Measurements from ENCODE around the gene PCDHGA9.
A peak's percentile ranks its signal among the peaks of the same experiment; 100 is the strongest.
"Not testable (repeated sequence)": the region's sequence is repeated elsewhere in the genome, so short reads cannot be mapped to it uniquely, and the experiment has no call there.

The PCDHGA9 gene

DNA sequence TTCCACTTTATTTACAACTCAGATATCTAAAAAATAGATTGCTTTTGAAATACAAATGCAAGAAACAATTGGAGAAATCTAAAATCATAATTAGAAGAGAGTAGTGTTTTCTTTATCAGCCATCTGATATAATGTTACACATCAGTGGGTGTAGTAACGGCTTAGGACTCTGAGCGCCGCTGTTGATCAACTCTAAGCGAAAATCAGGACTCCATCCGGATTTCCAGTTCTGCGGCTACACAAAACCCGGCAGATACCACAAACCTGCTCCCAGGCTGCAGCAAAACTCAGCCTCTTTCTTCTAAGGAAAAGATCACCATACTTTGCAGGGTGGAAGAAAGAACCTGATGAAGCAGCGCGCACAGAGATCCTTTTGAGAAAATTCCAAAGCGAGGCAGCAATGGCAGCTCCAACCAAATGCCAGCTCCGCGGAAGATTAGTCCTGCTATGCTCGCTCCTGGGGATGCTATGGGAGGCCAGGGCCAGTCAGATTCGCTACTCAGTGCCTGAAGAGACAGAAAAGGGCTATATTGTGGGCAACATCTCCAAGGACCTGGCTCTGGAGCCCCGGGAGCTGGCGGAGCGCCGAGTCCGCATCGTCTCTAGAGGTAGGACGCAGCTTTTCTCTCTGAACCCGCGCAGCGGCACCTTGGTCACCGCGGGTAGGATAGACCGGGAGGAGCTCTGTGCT is at the start of gene PCDHGA9:
PCDHGA9 (plus strand) TSS at position 226 of the 691 bp plus-strand sequence; CDS start at position 401, 175 bp downstream.
- peak; percentile 31 for DNase-seq (ENCODE audit: low spot score)

DNA sequence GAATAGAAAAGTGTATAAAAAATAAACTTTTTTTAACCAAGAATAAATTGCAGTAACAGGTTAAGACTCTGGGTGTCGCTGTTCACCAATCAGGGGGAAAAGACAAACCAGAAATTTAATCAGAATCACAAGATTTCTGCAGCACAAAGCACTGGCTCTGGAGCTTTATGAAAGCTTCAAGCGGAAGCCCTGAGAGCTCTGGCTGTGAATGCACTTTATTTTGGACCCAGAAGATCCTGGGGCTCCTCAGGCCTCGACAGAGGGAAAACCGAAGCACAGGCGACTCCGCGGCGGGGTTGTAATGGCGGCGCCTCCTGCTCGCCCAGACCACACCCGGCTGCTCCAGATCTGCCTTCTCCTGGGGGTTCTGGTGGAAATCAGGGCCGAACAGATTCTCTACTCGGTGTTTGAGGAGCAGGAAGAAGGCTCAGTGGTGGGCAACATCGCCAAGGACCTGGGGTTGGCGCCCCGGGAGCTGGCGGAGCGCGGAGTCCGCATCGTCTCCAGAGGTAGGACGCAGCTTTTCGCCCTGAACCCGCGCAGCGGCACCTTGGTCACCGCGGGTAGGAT is 47.6 kb upstream of the PCDHGA9 start, which contains the start of gene PCDHGA4:
PCDHGA4 (plus strand) TSS at position 122 of the 570 bp plus-strand sequence; CDS start at position 209, 87 bp downstream.
- no peak for DNase-seq (ENCODE audit: low spot score)

DNA sequence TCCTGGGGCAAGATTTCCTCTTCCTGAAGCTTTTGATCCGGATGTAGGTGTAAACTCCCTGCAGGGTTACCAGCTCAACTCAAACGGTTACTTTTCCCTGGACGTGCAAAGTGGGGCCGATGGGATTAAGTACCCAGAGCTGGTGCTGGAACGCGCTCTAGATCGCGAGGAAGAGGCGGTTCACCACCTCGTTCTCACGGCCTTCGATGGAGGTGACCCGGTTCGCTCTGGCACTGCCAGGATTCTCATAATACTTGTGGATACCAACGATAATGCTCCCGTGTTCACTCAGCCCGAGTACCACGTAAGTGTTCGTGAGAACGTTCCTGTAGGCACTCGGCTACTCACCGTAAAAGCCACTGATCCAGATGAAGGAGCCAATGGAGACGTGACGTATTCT is 46.9 kb upstream of the PCDHGA9 start:
- no peak for DNase-seq (ENCODE audit: low spot score)

- no peak for DNase-seq (ENCODE audit: low spot score)
These were observed 46.4 kb upstream of the PCDHGA9 start for GRCh38 chr5:141356133-141356532.

GRCh38 chr5:141356950-141357349 is 45.6 kb upstream of the PCDHGA9 start:
- no peak for DNase-seq (ENCODE audit: low spot score)

GRCh38 chr5:141359790-141360426 is 42.7 kb upstream of the PCDHGA9 start, which contains the start of gene PCDHGB2:
PCDHGB2 (plus strand) TSS chr5:141359994; CDS start chr5:141360136, 142 bp downstream.
- peak; percentile 58 for DNase-seq (ENCODE audit: low spot score)

DNA sequence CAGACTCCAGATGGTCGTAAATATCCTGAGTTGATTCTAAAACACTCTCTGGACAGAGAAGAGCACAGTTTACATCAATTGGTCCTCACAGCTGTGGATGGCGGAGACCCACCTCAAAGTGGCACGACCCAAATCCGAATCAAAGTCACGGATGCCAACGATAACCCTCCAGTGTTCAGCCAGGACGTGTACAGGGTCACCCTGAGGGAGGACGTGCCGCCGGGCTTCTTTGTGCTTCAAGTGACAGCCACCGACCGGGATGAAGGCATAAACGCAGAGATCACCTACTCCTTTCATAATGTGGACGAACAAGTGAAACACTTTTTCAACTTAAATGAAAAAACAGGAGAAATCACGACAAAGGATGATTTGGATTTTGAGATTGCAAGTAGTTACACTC is 41.9 kb upstream of the PCDHGA9 start:
- no peak for DNase-seq (ENCODE audit: low spot score)

GRCh38 chr5:141362719-141363118 is 39.9 kb upstream of the PCDHGA9 start:
- no peak for DNase-seq (ENCODE audit: low spot score)

DNA sequence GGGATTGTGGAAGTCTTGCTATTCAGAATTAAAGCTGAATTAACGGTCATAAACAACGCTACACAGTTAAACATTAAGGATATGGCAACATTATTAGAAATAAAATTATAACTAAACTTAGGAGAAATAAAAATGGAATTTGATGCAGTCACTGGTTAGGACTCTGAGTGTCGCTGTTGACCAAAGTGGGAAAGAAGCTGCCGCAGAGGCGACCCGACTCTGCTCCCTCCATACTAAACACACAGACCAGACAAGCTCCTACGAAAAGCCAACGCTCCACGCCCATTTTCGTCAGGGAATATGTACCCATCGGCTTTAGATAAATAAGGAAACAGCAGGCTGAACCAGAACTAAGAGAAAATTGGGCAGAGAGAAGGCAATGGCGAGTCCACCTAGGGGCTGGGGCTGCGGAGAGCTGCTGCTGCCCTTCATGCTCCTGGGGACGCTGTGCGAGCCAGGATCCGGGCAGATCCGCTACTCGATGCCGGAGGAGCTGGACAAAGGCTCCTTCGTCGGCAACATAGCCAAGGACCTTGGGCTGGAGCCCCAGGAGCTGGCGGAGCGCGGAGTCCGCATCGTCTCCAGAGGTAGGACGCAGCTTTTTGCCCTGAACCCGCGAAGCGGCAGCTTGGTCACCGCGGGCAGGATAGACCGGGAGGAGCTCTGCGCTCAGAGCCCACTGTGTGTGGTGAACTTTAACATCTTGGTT is 38.5 kb upstream of the PCDHGA9 start, which contains the start of gene PCDHGA5:
PCDHGA5 (plus strand) TSS at position 211 of the 709 bp plus-strand sequence; CDS start at position 380, 169 bp downstream.
- DNase-seq (ENCODE audit: low spot score): peak; percentile 44

GRCh38 chr5:141366016-141366896 is 36.3 kb upstream of the PCDHGA9 start:
- DNase-seq (ENCODE audit: low spot score): no peak

GRCh38 chr5:141369994-141370848 is 32.4 kb upstream of the PCDHGA9 start, which contains the start of gene PCDHGB3:
PCDHGB3 (plus strand) TSS chr5:141370242; CDS start chr5:141370395, 153 bp downstream.
- peak; percentile 69 for DNase-seq (ENCODE audit: low spot score)

DNA sequence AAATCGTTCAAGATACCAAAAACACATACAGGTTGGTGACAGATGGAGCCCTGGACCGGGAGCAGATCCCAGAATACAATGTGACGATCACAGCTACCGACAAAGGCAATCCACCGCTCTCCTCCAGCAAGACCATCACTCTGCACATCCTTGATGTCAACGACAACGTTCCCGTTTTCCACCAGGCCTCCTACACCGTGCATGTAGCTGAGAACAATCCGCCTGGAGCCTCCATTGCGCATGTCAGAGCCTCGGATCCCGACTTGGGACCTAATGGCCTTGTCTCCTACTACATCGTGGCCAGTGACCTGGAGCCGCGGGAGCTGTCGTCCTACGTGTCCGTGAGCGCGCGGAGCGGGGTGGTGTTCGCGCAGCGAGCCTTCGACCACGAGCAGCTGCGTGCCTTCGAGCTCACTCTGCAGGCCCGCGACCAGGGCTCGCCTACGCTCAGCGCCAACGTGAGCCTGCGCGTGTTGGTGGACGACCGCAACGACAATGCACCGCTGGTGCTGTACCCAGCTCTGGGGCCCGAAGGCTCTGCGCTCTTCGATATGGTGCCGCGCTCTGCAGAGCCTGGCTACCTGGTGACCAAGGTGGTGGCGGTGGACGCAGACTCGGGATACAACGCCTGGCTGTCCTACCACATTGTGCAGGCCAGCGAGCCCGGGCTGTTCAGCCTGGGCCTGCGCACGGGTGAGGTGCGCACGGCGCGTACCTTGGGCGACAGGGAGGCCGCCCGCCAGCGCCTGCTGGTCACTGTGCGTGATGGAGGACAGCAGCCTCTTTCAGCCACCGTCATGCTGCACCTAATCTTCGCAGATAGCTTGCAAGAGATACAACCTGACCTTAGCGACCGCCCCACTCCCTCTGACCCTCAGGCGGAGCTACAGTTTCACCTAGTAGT is 30.8 kb upstream of the PCDHGA9 start:
- no peak for DNase-seq (ENCODE audit: low spot score)

DNA sequence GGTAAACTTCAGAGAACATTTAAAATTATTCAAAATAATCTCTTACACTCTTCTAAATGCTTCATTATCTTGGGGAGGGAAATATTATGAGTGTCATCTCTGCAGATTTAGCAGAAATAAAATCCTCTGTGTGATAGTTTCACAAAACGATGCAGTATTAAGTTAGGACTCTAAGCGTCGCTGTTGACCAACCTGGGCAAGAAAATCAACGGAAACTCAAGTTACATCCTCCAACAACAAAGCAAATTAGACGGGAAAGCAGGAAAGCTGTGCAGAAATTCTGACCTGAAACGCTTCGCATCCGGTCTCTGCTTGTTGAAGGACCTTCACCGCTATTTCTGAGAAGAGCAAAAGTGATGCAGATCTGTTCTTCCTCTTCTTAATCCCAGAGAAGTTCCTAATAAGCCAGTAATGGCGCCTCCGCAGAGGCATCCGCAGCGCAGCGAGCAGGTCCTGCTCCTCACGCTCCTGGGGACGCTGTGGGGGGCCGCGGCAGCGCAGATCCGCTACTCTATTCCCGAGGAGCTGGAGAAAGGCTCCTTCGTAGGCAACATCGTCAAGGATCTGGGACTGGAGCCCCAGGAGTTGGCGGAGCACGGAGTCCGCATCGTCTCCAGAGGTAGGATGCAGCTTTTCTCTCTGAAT is 28.8 kb upstream of the PCDHGA9 start, which contains the start of gene PCDHGA6:
PCDHGA6 (plus strand) TSS at position 219 of the 645 bp plus-strand sequence; CDS start at position 412, 193 bp downstream.
- DNase-seq (ENCODE audit: low spot score): no peak

DNA sequence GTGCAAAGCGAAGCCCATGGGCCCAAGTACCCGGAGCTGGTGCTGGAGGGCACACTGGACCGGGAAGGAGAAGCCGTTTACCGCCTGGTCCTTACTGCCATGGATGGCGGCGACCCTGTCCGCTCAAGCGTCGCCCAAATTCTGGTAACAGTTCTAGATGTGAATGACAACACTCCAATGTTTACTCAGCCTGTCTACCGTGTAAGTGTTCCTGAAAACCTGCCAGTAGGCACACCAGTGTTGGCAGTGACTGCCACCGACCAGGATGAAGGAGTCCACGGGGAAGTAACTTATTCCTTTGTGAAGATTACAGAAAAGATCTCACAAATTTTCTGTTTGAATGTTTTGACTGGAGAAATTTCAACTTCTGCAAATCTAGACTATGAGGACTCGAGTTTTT is 28.0 kb upstream of the PCDHGA9 start:
- no peak for DNase-seq (ENCODE audit: low spot score)

- not testable (repeated sequence) for DNase-seq (ENCODE audit: low spot score)
These were observed 27.0 kb upstream of the PCDHGA9 start for GRCh38 chr5:141375444-141376155.

GRCh38 chr5:141382469-141383294 is 19.9 kb upstream of the PCDHGA9 start, which contains the start of gene PCDHGA7:
PCDHGA7 (plus strand) TSS chr5:141382742; CDS start chr5:141382900, 158 bp downstream.
- DNase-seq (ENCODE audit: low spot score): peak; percentile 42

DNA sequence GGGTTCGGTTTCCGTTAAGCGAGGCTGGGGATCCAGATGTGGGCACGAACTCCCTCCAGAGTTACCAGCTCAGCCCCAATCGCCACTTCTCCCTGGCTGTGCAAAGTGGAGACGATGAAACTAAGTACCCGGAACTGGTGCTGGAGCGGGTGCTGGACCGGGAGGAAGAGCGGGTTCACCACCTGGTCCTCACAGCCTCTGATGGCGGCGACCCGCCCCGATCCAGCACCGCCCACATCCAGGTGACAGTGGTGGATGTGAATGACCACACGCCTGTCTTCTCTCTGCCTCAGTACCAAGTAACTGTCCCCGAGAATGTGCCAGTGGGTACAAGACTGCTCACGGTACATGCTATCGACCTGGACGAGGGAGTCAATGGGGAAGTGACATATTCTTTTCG is 19.2 kb upstream of the PCDHGA9 start:
- no peak for DNase-seq (ENCODE audit: low spot score)
